WTC11 (cell line): ENCODE results near the gene LRCH4. TPM values are rescaled to one million over a fixed set of nuclear protein-coding genes. Genes with fewer than 3 reads are reported as not detected.
A peak's percentile ranks its signal among the peaks of the same experiment; 100 is the strongest.

Experiments
- ATF1 ChIP-seq: sonication (generic); formaldehyde crosslinking; IDR thresholded peaks from 2 replicates; pipeline ENCODE4 v1.8.1; 2023; ENCODE audit warnings: mild to moderate bottlenecking, moderate library complexity, missing genetic modification reagents
- E2F1 ChIP-seq: sonication (generic); formaldehyde crosslinking; IDR thresholded peaks from 2 replicates; pipeline ENCODE4 v1.8.0; 2022; ENCODE audit warnings: mild to moderate bottlenecking, missing genetic modification reagents
- ERG ChIP-seq: fragments of 250-450 bp; sonication (Bioruptor Pico); IDR thresholded peaks from 2 replicates; pipeline ENCODE4 v1.8.0; 2021; ENCODE audit warnings: mild to moderate bottlenecking
- ESRRA ChIP-seq: sonication (generic); formaldehyde crosslinking; IDR thresholded peaks from 2 replicates; pipeline ENCODE4 v1.8.1; 2022; ENCODE audit warnings: mild to moderate bottlenecking, missing genetic modification reagents, borderline replicate concordance
- ETV6 ChIP-seq: sonication (generic); formaldehyde crosslinking; IDR thresholded peaks from 2 replicates; pipeline ENCODE4 v1.8.1; 2022; ENCODE audit warnings: mild to moderate bottlenecking, missing genetic modification reagents
- FOXJ3 ChIP-seq: sonication (generic); formaldehyde crosslinking; IDR thresholded peaks from 2 replicates; pipeline ENCODE4 v1.9.0; 2021; ENCODE audit warnings: missing genetic modification reagents, mild to moderate bottlenecking, borderline replicate concordance
- HMGXB4 ChIP-seq: sonication (generic); formaldehyde crosslinking; IDR thresholded peaks from 2 replicates; pipeline ENCODE4 v1.8.1; 2023; ENCODE audit warnings: mild to moderate bottlenecking, moderate library complexity, missing genetic modification reagents
- MYBL2 ChIP-seq: sonication (generic); formaldehyde crosslinking; IDR thresholded peaks from 2 replicates; pipeline ENCODE4 v1.8.1; 2023; ENCODE audit warnings: mild to moderate bottlenecking, moderate library complexity, missing genetic modification reagents
- NFE2L1 ChIP-seq: sonication (generic); formaldehyde crosslinking; IDR thresholded peaks from 2 replicates; pipeline ENCODE4 v1.8.1; 2023; ENCODE audit warnings: missing genetic modification reagents
- TEAD1 ChIP-seq: sonication (generic); formaldehyde crosslinking; IDR thresholded peaks from 2 replicates; pipeline ENCODE4 v1.8.0; 2022; ENCODE audit warnings: mild to moderate bottlenecking, missing genetic modification reagents
- ZBTB21 ChIP-seq: sonication (generic); formaldehyde crosslinking; IDR thresholded peaks from 2 replicates; pipeline ENCODE4 v1.8.1; 2023; ENCODE audit warnings: mild to moderate bottlenecking, missing genetic modification reagents, borderline replicate concordance
- ZNF121 ChIP-seq: sonication (generic); formaldehyde crosslinking; IDR thresholded peaks from 2 replicates; pipeline ENCODE4 v1.8.0; 2023; ENCODE audit warnings: missing genetic modification reagents
- ZNF219 ChIP-seq: sonication (generic); formaldehyde crosslinking; IDR thresholded peaks from 2 replicates; pipeline ENCODE4 v1.8.0; 2023; ENCODE audit warnings: missing genetic modification reagents, mild to moderate bottlenecking, borderline replicate concordance
- ZNF317 ChIP-seq: sonication (generic); formaldehyde crosslinking; IDR thresholded peaks from 2 replicates; pipeline ENCODE4 v1.8.1; 2023; ENCODE audit warnings: low read depth, mild to moderate bottlenecking, moderate library complexity, missing genetic modification reagents, borderline replicate concordance
- ZNF396 ChIP-seq: fragments of 250-450 bp; sonication (Bioruptor Pico); IDR thresholded peaks from 2 replicates; pipeline ENCODE4 v1.8.0; 2021; ENCODE audit warnings: mild to moderate bottlenecking, moderate library complexity, borderline replicate concordance
- total RNA-seq: library from RNA; stranded (reverse); gene quantifications from 3 replicates; pipeline ENCODE4 v1.2.3, GENCODE V29; 2021
- TF ChIP-seq, protein P1 (sequence below): sonication (generic); formaldehyde crosslinking; IDR thresholded peaks from 2 replicates; pipeline ENCODE4 v1.8.1; 2023; ENCODE audit warnings: mild to moderate bottlenecking, missing genetic modification reagents
- TF ChIP-seq, protein P2 (sequence below): fragments of 250-450 bp; sonication (Bioruptor Pico); IDR thresholded peaks from 2 replicates; pipeline ENCODE4 v1.9.0; 2021; ENCODE audit warnings: mild to moderate bottlenecking
- TF ChIP-seq, protein P3 (sequence below): fragments of 250-450 bp; sonication (Bioruptor Pico); IDR thresholded peaks from 2 replicates; pipeline ENCODE4 v1.9.0; 2021; ENCODE audit warnings: moderate library complexity, mild to moderate bottlenecking, inconsistent platforms, borderline replicate concordance
- TF ChIP-seq, protein P4 (sequence below): sonication (generic); formaldehyde crosslinking; IDR thresholded peaks from 2 replicates; pipeline ENCODE4 v1.8.0; 2022; ENCODE audit warnings: mild to moderate bottlenecking, missing genetic modification reagents
- TF ChIP-seq, protein P5 (sequence below): sonication (generic); formaldehyde crosslinking; IDR thresholded peaks from 2 replicates; pipeline ENCODE4 v1.8.0; 2023; ENCODE audit warnings: mild to moderate bottlenecking, missing genetic modification reagents
- TF ChIP-seq, protein P6 (sequence below): fragments of 250-450 bp; sonication (Bioruptor Pico); IDR thresholded peaks from 2 replicates; pipeline ENCODE4 v1.9.0; 2021; ENCODE audit warnings: mild to moderate bottlenecking

LRCH4 gene
- total RNA-seq, 1 experiment from 2014 or later = 56.7 TPM

DNA sequence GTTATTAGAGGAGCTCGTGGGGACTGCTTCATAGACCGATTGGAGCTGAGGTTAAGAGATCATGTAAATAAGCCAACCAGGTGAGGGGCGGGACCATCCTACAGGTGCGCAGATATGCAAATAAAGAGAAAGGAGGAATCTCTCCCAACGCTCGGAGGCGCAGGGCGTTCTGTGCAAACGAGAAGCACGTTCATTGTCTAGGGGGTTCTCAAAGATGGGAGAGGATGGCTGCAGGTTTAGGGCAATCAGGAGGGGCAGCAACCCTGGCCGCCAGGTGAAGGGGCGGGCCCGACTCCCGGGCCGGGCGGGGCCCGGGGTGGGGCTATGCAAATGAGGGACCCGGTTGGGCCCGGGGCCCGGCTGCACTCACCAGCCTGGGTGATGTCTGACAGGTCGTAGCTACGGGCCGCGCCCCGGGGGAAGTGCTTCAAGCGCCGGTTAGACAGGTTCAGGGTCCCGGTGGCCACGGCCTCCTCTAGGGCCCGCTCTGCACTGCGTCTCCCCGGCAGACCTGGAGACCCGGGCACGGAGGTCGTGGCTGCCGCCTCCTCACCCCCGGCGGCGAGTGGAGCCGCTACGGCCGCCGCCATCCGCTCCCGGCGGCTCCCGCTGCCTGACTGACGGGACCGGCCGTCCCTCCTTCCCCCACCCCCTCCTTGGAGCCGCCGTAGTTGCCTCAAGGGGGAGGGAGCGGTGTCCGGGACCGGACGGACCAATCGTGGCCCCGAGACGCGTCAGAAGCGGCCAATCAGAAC is at the start of gene LRCH4 (continued):
- TF ChIP-seq, protein P1, sequence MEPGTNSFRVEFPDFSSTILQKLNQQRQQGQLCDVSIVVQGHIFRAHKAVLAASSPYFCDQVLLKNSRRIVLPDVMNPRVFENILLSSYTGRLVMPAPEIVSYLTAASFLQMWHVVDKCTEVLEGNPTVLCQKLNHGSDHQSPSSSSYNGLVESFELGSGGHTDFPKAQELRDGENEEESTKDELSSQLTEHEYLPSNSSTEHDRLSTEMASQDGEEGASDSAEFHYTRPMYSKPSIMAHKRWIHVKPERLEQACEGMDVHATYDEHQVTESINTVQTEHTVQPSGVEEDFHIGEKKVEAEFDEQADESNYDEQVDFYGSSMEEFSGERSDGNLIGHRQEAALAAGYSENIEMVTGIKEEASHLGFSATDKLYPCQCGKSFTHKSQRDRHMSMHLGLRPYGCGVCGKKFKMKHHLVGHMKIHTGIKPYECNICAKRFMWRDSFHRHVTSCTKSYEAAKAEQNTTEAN = 0 out of 2 replicates have a peak, but pooled peaks have one; percentile 67
- TF ChIP-seq, protein P2, sequence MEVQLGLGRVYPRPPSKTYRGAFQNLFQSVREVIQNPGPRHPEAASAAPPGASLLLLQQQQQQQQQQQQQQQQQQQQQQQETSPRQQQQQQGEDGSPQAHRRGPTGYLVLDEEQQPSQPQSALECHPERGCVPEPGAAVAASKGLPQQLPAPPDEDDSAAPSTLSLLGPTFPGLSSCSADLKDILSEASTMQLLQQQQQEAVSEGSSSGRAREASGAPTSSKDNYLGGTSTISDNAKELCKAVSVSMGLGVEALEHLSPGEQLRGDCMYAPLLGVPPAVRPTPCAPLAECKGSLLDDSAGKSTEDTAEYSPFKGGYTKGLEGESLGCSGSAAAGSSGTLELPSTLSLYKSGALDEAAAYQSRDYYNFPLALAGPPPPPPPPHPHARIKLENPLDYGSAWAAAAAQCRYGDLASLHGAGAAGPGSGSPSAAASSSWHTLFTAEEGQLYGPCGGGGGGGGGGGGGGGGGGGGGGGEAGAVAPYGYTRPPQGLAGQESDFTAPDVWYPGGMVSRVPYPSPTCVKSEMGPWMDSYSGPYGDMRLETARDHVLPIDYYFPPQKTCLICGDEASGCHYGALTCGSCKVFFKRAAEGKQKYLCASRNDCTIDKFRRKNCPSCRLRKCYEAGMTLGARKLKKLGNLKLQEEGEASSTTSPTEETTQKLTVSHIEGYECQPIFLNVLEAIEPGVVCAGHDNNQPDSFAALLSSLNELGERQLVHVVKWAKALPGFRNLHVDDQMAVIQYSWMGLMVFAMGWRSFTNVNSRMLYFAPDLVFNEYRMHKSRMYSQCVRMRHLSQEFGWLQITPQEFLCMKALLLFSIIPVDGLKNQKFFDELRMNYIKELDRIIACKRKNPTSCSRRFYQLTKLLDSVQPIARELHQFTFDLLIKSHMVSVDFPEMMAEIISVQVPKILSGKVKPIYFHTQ (CRISPR knock-in tag) = no peak
- 0 out of 2 replicates have a peak, but pooled peaks have one; percentile 35 for TF ChIP-seq E2F1 (CRISPR knock-in tag)
- peak; percentile 41; the same call in 1 of the 2 replicates for TF ChIP-seq ZNF121 (CRISPR knock-in tag)
- TF ChIP-seq FOXJ3 = no peak
- TF ChIP-seq, protein P3, sequence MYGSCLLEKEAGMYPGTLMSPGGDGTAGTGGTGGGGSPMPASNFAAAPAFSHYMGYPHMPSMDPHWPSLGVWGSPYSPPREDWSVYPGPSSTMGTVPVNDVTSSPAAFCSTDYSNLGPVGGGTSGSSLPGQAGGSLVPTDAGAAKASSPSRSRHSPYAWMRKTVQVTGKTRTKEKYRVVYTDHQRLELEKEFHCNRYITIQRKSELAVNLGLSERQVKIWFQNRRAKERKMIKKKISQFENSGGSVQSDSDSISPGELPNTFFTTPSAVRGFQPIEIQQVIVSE (CRISPR knock-in tag) = no peak
- TF ChIP-seq, protein P4, sequence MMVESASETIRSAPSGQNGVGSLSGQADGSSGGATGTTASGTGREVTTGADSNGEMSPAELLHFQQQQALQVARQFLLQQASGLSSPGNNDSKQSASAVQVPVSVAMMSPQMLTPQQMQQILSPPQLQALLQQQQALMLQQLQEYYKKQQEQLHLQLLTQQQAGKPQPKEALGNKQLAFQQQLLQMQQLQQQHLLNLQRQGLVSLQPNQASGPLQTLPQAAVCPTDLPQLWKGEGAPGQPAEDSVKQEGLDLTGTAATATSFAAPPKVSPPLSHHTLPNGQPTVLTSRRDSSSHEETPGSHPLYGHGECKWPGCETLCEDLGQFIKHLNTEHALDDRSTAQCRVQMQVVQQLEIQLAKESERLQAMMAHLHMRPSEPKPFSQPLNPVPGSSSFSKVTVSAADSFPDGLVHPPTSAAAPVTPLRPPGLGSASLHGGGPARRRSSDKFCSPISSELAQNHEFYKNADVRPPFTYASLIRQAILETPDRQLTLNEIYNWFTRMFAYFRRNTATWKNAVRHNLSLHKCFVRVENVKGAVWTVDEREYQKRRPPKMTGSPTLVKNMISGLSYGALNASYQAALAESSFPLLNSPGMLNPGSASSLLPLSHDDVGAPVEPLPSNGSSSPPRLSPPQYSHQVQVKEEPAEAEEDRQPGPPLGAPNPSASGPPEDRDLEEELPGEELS (CRISPR knock-in tag) = 0 out of 2 replicates have a peak, but pooled peaks have one; percentile 37
- no peak for TF ChIP-seq ZNF396 (CRISPR knock-in tag)
- peak; percentile 68; the same call in 1 of the 2 replicates for TF ChIP-seq ETV6 (CRISPR knock-in tag)
- TF ChIP-seq, protein P5, sequence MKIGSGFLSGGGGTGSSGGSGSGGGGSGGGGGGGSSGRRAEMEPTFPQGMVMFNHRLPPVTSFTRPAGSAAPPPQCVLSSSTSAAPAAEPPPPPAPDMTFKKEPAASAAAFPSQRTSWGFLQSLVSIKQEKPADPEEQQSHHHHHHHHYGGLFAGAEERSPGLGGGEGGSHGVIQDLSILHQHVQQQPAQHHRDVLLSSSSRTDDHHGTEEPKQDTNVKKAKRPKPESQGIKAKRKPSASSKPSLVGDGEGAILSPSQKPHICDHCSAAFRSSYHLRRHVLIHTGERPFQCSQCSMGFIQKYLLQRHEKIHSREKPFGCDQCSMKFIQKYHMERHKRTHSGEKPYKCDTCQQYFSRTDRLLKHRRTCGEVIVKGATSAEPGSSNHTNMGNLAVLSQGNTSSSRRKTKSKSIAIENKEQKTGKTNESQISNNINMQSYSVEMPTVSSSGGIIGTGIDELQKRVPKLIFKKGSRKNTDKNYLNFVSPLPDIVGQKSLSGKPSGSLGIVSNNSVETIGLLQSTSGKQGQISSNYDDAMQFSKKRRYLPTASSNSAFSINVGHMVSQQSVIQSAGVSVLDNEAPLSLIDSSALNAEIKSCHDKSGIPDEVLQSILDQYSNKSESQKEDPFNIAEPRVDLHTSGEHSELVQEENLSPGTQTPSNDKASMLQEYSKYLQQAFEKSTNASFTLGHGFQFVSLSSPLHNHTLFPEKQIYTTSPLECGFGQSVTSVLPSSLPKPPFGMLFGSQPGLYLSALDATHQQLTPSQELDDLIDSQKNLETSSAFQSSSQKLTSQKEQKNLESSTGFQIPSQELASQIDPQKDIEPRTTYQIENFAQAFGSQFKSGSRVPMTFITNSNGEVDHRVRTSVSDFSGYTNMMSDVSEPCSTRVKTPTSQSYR (CRISPR knock-in tag) = peak; percentile 99
- TF ChIP-seq MYBL2 (CRISPR knock-in tag) = peak; percentile 96
- TF ChIP-seq ATF1 (CRISPR knock-in tag) = 0 out of 2 replicates have a peak, but pooled peaks have one; percentile 61
- TF ChIP-seq ZBTB21 (CRISPR knock-in tag) = no peak
- peak; percentile 63; the same call in 1 of the 2 replicates for TF ChIP-seq ESRRA
- TF ChIP-seq ZNF219 = peak; percentile 78; the same call in 1 of the 2 replicates
- TF ChIP-seq ZNF317 (CRISPR knock-in tag) = 0 out of 2 replicates have a peak, but pooled peaks have one; percentile 41
- TF ChIP-seq ERG (CRISPR knock-in tag) = no peak
- TF ChIP-seq, protein P6, sequence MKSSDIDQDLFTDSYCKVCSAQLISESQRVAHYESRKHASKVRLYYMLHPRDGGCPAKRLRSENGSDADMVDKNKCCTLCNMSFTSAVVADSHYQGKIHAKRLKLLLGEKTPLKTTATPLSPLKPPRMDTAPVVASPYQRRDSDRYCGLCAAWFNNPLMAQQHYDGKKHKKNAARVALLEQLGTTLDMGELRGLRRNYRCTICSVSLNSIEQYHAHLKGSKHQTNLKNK = peak; percentile 77; the same call in 1 of the 2 replicates
- TF ChIP-seq HMGXB4 = peak; percentile 82; the same call in 1 of the 2 replicates
- no peak for TF ChIP-seq NFE2L1 (CRISPR knock-in tag)
- TF ChIP-seq TEAD1 (CRISPR knock-in tag) = peak; percentile 61; the same call in 1 of the 2 replicates
